GM12801 (cell line): Measurements from ENCODE around the gene URB2.

Experiments
- CTCF ChIP-seq: IDR thresholded peaks from one replicate; pipeline ENCODE4 v1.5.1; 2011; ENCODE audit warnings: control low read depth; ENCODE audit not compliant: insufficient read length; ENCODE audit errors: extremely low read depth

The URB2 gene

GRCh38 chr1:229585338-229585737, 40.7 kb upstream of the URB2 start:
- no peak for TF ChIP-seq CTCF

GRCh38 chr1:229590119-229590518, 35.9 kb upstream of the URB2 start:
- TF ChIP-seq CTCF = no peak

DNA sequence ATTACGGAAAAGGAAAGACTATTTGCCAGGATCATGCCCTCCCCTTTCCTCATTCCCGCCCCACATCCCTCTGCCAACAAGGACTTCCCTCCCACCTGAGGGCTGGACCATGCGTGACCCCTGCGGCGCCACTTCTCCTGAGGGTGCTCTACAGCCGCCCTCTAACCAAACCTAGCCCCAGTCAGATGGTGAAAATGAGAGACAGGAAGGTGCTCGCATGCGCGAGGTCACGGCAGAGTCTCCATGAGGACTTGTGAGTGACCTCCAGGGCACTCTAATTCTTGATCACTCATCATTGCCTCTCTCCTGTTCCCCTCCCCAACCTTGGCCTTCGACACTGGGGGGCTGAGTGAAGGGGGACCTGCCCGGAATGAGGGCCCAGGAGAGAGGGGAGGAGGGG, 32.2 kb upstream of the URB2 start:
- no peak for TF ChIP-seq CTCF

DNA sequence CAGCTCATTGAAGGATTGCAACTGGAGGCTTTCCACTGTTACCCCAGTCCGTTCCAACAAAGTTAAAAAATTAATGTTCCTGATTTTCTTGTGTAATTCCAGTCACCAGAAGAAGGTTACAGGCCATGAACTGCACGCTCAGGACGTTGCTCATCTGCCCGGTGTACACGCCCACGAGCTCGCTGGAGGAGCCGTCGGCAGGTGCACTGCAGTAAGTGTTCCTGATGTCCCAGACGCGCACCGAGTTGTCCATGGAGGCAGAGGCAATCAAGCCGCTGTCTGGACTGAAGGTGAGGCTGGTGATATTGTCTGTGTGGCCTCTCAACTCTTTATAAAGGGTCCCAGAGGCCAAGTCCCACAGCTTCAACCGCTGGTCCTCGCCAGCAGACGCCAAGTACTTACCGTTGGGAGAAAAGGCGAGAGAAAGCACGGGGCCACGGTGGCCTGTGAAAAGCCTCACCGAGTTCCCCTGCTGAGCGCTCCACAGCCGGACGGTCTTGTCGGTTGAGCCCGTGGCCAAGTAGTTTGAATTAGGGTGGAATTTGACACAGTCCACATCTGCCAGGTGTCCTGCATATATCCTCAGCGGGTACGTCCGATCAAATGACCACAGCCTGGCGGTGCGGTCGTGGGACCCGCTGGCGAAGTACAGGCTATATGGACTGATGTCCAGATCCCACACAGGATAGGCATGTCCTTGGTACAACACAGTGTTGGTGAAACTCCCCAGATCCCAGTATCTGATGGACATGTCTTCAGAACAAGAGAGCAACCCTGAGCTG, 31.6 kb upstream of the URB2 start:
- no peak for TF ChIP-seq CTCF

GRCh38 chr1:229596925-229597699, 28.9 kb upstream of the URB2 start:
- no peak for TF ChIP-seq CTCF

DNA sequence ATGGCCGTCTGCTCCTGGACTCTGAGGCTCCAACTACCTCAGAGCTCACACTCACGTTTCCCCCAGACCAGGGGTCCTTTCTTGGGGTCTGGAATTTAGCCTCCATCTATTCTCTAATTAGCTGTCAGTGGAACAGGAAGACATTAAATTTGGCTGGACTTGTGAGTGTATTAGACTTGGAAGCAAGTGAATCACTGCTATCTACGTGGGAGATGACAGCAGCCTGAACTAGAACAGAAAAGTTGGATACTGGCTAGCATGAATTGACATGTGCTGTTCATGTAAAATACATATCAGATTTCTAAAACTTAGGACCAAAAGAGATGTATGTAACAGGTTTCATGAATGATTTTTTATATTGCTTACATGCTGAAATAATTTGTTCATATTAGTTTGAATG, 28.2 kb upstream of the URB2 start:
- TF ChIP-seq CTCF = no peak

GRCh38 chr1:229599218-229599954, 26.7 kb upstream of the URB2 start:
- no peak for TF ChIP-seq CTCF
